CD14-positive monocyte (primary cell): ENCODE data around the gene CYTH1. TPM values are rescaled to one million over a fixed set of nuclear protein-coding genes. Genes with fewer than 3 reads are reported as not detected.

ENCODE experiments used
- DNase-seq, 3 donors: peaks; one replicate each; pipeline ENCODE4 v3.0.0-alpha.2; 2011 to 2022
- H2AFZ ChIP-seq: 2 replicates; pipeline ENCODE4 v1.6.0; 2012; ENCODE audit warnings: mild to moderate bottlenecking, low read depth, low read length, inconsistent platforms; ENCODE audit not compliant: insufficient read depth, poor library complexity, severe bottlenecking
- H3K27ac ChIP-seq, 2 donors: 1 replicate in 1 of 2; 2 replicates in 1 of 2; pipeline ENCODE4 v1.5.1; 2012 to 2013; ENCODE audit warnings: low read length in 2 of 2, control low read depth in 1 of 2, inconsistent platforms in 1 of 2, low read depth in 1 of 2, mild to moderate bottlenecking in 1 of 2
- H3K27me3 ChIP-seq, 2 donors: one replicate each; pipeline versions ENCODE4 v1.6.0 to v1.6.1; 2011 to 2013; ENCODE audit warnings: low read length in 2 of 2; ENCODE audit not compliant: control insufficient read depth in 2 of 2, insufficient read depth in 2 of 2
- H3K36me3 ChIP-seq, 2 donors: replicated peaks in 1 of 2; 1 replicate in 1 of 2; 2 replicates in 1 of 2; pipeline versions ENCODE4 v1.5.1 to v1.6.1; 2012 to 2013; ENCODE audit warnings: low read length in 2 of 2, control low read depth in 1 of 2, inconsistent platforms in 1 of 2, mild to moderate bottlenecking in 1 of 2; ENCODE audit not compliant: insufficient read depth in 2 of 2, control insufficient read depth in 1 of 2
- H3K4me1 ChIP-seq, 2 donors: 1 replicate in 1 of 2; 2 replicates in 1 of 2; pipeline versions ENCODE4 v1.5.1 to v1.6.1; 2012 to 2013; ENCODE audit warnings: low read length in 2 of 2, control low read depth in 1 of 2, inconsistent platforms in 1 of 2, mild to moderate bottlenecking in 1 of 2, moderate library complexity in 1 of 2; ENCODE audit not compliant: insufficient read depth in 2 of 2, control insufficient read depth in 1 of 2
- H3K4me2 ChIP-seq: replicated peaks from 2 replicates; pipeline ENCODE3; 2012; ENCODE audit warnings: low read length, moderate library complexity, mild to moderate bottlenecking; ENCODE audit not compliant: poor library complexity, severe bottlenecking; ENCODE audit errors: extremely low read depth
- H3K4me3 ChIP-seq, 3 experiments: fragments of 200-600 bp in 1 of 3; sonication (generic) in 1 of 3; replicated peaks in 1 of 3; 1 replicate in 2 of 3; 2 replicates in 1 of 3; pipeline ENCODE4 v1.5.1; 2011 to 2013; ENCODE audit warnings: low read length in 3 of 3, mild to moderate bottlenecking in 3 of 3, control low read depth in 2 of 3, low read depth in 2 of 3, inconsistent platforms in 1 of 3, moderate library complexity in 1 of 3
- H3K79me2 ChIP-seq: 2 replicates; pipeline ENCODE4 v1.6.0; 2012; ENCODE audit warnings: mild to moderate bottlenecking, control low read depth, inconsistent platforms, low read length, moderate library complexity; ENCODE audit not compliant: insufficient read depth
- H3K9ac ChIP-seq: 2 replicates; pipeline ENCODE4 v1.6.0; 2017; ENCODE audit warnings: low read length, mild to moderate bottlenecking; ENCODE audit not compliant: insufficient read depth, poor library complexity, severe bottlenecking
- H3K9me3 ChIP-seq, 2 donors: replicated peaks in 1 of 2; 1 replicate in 1 of 2; 2 replicates in 1 of 2; pipeline versions ENCODE4 v1.5.1 to v1.6.1; 2012 to 2013; ENCODE audit warnings: low read length in 2 of 2, control low read depth in 1 of 2; ENCODE audit not compliant: control insufficient read depth in 1 of 2, insufficient read depth in 1 of 2
- H4K20me1 ChIP-seq: 2 replicates; pipeline ENCODE4 v1.6.0; 2012; ENCODE audit warnings: mild to moderate bottlenecking, low read length, control low read depth, moderate library complexity; ENCODE audit not compliant: insufficient read depth
- H3K27ac Mint-ChIP-seq, 7 donors: one replicate each; pipeline ENCODE4 v1.8.0; 2020; ENCODE audit warnings: mild to moderate bottlenecking in 7 of 7, mixed read lengths in 7 of 7, moderate library complexity in 6 of 7, inconsistent platforms in 2 of 7
- H3K27me3 Mint-ChIP-seq, 3 donors: one replicate each; pipeline ENCODE4 v1.8.0; 2021 to 2022; ENCODE audit warnings: low read depth in 3 of 3, mild to moderate bottlenecking in 3 of 3, mixed read lengths in 3 of 3, moderate library complexity in 3 of 3, inconsistent platforms in 1 of 3
- H3K36me3 Mint-ChIP-seq, 2 donors: one replicate each; pipeline ENCODE4 v1.8.0; 2020; ENCODE audit warnings: mixed read lengths in 2 of 2, inconsistent platforms in 1 of 2, mild to moderate bottlenecking in 1 of 2
- H3K4me1 Mint-ChIP-seq: one replicate; pipeline ENCODE4 v1.8.0; 2020; ENCODE audit warnings: mild to moderate bottlenecking, mixed read lengths
- H3K4me3 Mint-ChIP-seq, 2 donors: one replicate each; pipeline ENCODE4 v1.8.0; 2020; ENCODE audit warnings: mild to moderate bottlenecking in 2 of 2, mixed read lengths in 2 of 2, moderate library complexity in 1 of 2
- H3K9me3 Mint-ChIP-seq, 7 donors: one replicate each; pipeline ENCODE4 v1.8.0; 2020 to 2022; ENCODE audit warnings: mixed read lengths in 7 of 7, mild to moderate bottlenecking in 6 of 7, moderate library complexity in 6 of 7, inconsistent platforms in 2 of 7
- CTCF ChIP-seq: fragments of 200-600 bp; IDR thresholded peaks from one replicate; pipeline ENCODE4 v1.8.0; 2022; ENCODE audit warnings: antibody characterized with exemption, mild to moderate bottlenecking
- whole genome bisulfite sequencing: methylation state at CpG from one replicate; pipeline ENCODE4 v1.1.5; 2013; ENCODE audit warnings: missing lambda C conversion rate; ENCODE audit not compliant: insufficient coverage; 5-methylcytosine and 5-hydroxymethylcytosine counted together
- intact Hi-C, 2 donors: fragments of 100-400 bp; cut with micrococcal nuclease; formaldehyde crosslinking; loops; one replicate each; pipeline versions ENCODE4 v1.15.0 to v1.15.1; 2023
- polyA plus RNA-seq, 3 donors: library from polyadenylated mRNA; depleted of rRNA in 1 of 3; unstranded in 2 of 3; stranded (reverse) in 1 of 3; fragments of 300-500 nt in 2 of 3; fragments of >200 nt in 1 of 3; fragmentation: Illumina TruSeq in 2 of 3; gene quantifications; 1 replicate in 2 of 3; 2 replicates in 1 of 3; pipeline ENCODE4 v1.2.3, GENCODE V29; 2012 to 2021

The CYTH1 gene
- polyA plus RNA-seq, 3 donors: 68.6 to 211 (median 80.9) TPM

GRCh38 chr17:78820841-78821240 lies 38.8 kb upstream of the CYTH1 start:
- H3K36me3 Mint-ChIP-seq: peaks cover 85 to 97% of the 10 kb centered on the region in 2 donors
- H3K4me3 Mint-ChIP-seq: no peak overlapping the region
- H3K4me1 ChIP-seq: peaks cover 7 to 8% of the 10 kb centered on the region in 2 donors

More at GRCh38 chr17:78820841-78821240, 38.8 kb upstream of the CYTH1 start:
- no peak overlapping the region for H3K9ac ChIP-seq
- H3K27me3 ChIP-seq: no peaks in the 10 kb centered on the region
- H3K4me3 ChIP-seq: no peak overlapping the region
- H3K4me1 Mint-ChIP-seq: peaks cover 17% of the 10 kb centered on the region
- intact Hi-C loops: loop anchor here in 1 of 2 donors (5.0 kb wide), 1 partner anchor 34 kb away; no protein-coding TSS in a partner anchor
- DNase-seq: no peak
- 96% methylated on average over 12 of the region's 13 CpGs for WGBS
- H3K9me3 ChIP-seq: no peaks in the 10 kb centered on the region
- no peak overlapping the region for H2AFZ ChIP-seq
- H3K27me3 Mint-ChIP-seq: no peaks in the 10 kb centered on the region
- H3K27ac ChIP-seq: no peak overlapping the region
- H4K20me1 ChIP-seq: peaks cover 24% of the 10 kb centered on the region
- peaks cover 0 to 2% (median 0%) of the 10 kb centered on the region in 7 donors for H3K9me3 Mint-ChIP-seq
- H3K27ac Mint-ChIP-seq: no peak overlapping the region
- no peaks in the 10 kb centered on the region for H3K79me2 ChIP-seq
- TF ChIP-seq CTCF: no peak
- H3K4me2 ChIP-seq: no peak overlapping the region
- peaks cover 83 to 96% of the 10 kb centered on the region in 2 donors for H3K36me3 ChIP-seq
